Measurements from ENCODE around the gene ZNF429.
"Not testable (repeated sequence)": the region's sequence is repeated elsewhere in the genome, so short reads cannot be mapped to it uniquely, and the experiment has no call there.

Gene ZNF429

DNA sequence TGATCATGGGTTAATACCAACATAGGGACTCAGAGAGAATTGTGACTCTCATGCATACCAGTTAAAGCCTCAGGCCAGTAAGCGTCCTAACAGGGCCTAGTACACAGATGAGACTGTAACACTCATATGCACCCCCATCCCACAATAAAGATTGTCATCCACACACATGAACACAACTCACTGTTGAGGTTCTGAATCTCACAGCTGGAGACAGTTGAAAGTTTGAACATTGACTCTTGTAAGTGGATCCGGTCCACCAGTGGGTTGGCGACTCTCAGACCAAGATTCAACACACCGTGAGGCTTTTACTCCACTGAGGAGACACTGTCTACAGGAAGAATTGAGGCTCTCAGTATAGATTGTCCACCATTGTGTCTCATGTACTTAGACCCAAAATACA, 88.1 kb downstream of the ZNF429 start:
- DNase-seq: no peak

DNA sequence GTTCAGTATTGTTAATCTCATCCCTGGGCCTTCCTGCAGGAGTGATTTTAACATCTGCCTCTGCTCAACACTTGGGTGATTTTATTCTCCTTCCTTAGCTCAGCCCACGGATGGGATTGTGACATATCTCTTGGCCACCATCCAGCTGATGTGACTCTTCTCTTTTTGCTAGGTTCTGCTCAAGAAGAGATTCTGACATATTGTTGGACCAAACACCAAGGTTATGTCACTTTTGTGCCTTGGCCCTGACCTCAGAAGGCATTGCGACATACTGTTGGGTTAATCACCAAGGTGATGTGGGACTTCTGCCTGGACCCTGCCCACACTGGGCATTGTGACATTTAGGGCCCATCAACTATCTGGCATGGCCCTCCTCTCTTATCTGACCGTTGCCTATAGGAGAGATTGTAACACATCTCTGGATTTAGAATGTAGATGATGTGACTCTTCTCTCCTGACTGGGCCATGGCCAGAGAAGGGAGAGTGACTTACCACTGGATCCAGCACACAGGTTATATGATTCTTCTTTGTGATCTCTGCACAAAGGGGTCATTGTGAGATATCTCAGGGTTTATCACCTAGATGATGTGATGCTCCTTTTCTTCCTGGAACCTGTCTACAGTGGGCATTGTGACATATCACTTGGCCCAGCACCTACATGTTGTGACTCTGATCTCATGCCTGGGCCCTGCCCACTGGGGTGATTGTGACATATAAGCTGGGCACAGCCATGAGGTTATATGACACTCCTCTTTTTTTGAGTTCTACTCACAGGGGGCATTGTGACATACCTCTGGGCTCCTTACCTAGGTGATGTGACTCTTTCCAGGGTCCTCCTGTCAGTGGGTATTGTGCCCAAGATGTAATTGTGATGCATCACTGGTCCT, 88.8 kb downstream of the ZNF429 start:
- DNase-seq: no peak

DNA sequence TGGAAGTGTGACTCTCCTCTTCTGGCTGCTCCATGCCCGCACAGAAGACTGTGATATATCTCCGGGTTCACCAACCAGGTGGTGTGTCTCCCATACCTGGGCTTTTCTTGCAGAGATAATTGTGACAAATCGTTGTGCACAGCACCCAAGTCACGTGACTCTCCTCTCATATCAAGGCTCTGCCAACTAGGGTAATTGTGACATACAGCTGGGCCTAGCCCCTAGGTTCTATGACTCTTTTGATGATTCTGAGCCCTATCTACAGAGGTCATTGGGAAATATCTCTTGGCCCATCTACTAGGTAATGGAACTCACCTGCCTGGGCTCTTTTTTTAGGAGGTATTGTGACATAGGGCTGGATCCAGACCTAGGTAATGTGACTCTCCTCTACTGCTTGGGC, 89.8 kb downstream of the ZNF429 start:
- DNase-seq: no peak

DNA sequence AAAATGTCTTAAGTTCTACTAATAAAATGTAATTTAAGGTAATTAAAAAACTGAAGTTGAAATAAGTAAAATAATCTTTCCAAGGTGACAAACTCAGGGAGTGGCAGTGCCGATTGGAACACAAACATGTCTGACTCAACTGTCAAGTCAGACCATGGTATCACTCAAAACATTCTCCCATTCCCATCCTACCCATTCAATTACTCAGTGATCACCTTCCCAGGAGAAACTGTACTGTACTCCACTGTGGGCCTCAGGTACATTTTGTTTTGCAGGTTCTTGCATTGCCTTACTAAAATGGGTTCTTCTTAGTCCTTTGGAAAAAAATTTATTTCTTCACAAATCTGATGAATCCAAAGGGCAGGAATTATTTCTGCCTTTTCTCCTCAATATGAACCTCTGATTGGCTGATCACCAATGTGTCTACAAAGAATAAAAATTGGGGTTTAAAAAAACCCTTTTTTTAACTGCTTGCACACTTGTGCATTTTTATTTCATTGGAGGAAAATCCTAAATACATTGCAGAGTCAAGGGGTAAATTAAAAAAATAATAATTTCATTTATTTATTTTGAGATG, 96.8 kb downstream of the ZNF429 start:
- no peak for DNase-seq

DNA sequence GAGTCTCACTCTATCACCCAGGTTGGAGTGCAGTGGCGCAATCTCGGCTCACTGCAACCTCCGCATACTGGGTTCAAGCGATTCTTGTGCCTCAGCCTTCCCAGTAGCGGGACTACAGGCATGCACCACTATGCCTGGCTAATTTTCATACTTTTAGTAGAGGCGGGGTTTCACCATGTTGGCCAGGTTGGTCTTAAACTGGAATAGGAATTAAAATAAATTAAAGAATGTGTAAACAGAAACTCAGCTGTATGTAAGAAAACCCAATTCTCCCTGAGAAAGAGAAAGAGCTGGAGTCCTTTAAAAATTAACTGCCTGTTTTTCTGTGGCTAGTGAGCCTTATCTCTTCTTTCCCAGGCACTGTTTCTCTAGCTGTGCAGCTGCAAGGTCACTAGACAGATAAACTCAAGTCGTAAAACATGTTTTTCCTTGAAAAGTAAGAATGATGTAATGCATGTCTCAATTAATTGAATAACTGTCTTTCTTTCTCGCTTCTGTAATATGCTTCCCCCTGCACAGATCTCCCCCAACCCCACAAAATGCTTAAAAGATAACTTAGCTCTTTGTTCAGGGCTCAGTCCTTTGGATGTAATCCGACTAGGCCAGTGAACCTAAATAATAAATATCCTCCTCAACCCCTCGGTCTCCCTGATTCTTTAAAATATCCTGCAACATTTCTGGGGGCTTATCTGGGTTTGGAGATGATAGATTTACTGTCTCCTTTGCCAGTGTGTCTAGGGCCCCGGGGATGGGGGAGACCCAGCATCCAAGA, 97.4 kb downstream of the ZNF429 start:
- not testable (repeated sequence) for DNase-seq

DNA sequence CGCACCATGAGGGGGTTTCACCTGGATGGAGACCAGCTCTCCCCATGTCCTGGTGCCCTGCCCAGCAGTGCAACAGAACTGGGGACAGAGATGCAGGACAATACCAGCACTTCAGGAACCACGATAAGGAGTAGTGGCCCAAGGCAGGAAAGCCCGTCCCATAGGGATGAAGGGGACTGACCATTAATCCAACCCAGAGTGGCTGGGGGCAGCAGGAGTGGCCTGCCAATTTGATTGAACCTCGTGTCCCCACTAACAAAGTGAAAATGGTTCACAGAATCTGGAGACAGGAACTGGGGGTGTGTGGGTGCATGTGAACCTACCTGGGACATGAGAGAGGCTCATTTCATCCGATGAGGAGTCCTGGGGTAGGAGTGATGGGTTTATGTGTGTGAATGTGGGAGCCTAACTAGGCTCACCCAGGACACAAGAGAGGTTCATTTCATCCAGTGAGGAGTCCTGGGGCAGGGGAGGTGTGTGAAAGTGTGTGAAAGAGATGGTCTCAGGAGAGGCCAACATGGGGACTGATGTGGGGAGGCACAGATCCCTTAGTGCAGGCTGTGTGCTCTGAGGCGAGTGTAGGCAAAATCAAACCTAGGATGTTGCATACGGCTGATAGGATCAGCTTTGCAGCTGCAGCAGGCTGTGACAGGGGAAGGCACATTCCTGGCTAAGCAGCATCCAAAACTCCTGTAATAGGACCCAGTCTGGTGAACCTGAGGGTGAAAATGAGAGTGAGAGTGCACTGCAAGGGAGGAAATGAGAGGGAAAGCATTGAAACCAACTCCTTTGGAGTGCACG, 98.2 kb downstream of the ZNF429 start:
- no peak for DNase-seq

DNA sequence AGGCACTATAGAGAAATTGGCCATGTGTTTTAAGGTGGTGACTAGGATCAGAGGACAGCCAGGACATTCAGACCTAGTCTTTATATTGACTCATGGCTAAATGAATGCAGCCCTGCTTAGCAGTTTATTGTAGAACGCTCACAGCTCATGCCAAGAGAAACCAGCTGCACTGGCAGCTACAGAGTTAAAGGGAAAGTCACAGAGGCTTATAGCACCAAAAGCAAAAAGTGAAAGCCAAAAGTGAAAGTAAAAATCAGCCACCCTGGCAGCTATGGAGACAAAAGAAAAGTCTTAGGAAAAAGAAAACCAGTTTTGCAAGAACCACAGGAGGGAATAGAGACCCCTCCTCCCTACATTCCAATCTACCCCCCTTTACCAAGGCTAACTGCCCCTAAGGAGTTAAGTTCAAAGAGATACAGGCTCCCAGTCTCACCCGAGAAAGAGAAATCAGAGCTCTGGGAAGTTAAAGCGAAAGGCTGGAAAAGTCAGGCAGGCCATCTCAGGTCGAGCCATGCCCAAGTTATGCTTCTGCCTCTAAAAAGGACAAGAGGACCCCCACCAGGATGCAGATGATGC, 99.0 kb downstream of the ZNF429 start:
- no peak for DNase-seq
